ENCODE results near the gene FBXL16. TPM values are rescaled to one million over a fixed set of nuclear protein-coding genes. Genes with fewer than 3 reads are reported as not detected.

Gene FBXL16
- total RNA-seq, 4 donors from 2014 or later = 0.42 to 1.2 (median 0.51) TPM

DNA sequence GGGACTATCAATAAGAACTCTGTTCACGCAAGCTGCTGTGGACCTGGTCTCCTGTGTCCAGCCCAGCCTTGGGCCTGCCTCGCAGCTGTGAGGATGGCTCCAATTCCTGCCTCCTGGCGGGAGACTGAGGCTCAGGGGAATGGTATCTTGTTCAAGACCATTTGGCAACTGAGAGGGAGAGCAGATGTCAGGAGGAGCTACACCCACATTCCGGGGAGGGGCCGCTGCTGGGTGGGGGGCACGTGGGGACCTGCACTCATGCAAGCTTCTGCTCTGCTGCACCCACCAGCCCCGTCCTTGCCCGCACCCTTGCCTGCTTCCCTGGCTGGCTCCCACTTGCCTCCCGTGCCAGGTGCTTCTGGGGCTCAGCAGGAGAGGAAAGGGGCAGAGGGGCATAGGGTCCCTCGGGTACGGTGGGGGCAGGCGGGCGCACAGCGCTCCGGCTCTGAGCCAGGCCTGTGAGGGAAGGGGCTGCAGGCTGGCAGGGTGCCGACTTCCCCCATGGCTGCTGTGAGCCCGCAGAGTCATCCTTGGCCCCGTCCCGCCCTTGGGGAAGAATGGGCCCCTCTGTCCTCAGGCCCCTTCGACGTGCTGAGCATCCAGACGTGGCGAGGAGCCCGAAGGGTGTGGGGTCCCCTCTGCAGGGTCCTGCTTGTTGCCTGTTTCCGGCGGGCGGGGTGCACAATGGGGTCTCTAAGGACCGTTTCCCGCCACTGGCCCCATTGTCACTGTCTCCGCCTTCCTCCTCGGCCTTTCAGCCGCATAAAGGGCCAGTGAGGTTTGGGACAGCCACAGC is 12.0 kb upstream of the FBXL16 start:
- Histone ChIP-seq H3K27ac (replicated peaks in 1 of 4) (no peak overlapping the region), H3K4me1 (peaks cover 43 to 79% (median 67%) of the 10 kb centered on the region in 4 donors), H3K4me3 (no peak overlapping the region), H3K27me3 (peaks cover 0 to 7% (median 0%) of the 10 kb centered on the region in 4 donors), H3K9me3 (no peaks in the 10 kb centered on the region), H3K36me3 (peaks cover 0 to 10% (median 5%) of the 10 kb centered on the region in 4 donors)
- intact Hi-C loops (cut with DNase I) = no loop called here
- TF ChIP-seq EP300 (IDR thresholded peaks at IDR 0.05) (no peak), POLR2AphosphoS5 (IDR thresholded peaks at IDR 0.05) (no peak), POLR2A (IDR thresholded peaks at IDR 0.05; ENCODE audit: low read depth) (no peak)
- TF ChIP-seq, protein P1, sequence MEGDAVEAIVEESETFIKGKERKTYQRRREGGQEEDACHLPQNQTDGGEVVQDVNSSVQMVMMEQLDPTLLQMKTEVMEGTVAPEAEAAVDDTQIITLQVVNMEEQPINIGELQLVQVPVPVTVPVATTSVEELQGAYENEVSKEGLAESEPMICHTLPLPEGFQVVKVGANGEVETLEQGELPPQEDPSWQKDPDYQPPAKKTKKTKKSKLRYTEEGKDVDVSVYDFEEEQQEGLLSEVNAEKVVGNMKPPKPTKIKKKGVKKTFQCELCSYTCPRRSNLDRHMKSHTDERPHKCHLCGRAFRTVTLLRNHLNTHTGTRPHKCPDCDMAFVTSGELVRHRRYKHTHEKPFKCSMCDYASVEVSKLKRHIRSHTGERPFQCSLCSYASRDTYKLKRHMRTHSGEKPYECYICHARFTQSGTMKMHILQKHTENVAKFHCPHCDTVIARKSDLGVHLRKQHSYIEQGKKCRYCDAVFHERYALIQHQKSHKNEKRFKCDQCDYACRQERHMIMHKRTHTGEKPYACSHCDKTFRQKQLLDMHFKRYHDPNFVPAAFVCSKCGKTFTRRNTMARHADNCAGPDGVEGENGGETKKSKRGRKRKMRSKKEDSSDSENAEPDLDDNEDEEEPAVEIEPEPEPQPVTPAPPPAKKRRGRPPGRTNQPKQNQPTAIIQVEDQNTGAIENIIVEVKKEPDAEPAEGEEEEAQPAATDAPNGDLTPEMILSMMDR (IDR thresholded peaks at IDR 0.05) = no peak
- no peak for DNase-seq (ENCODE audit: extremely low spot score)
- WGBS = 85% methylated on average over 9 of the region's 32 CpGs

DNA sequence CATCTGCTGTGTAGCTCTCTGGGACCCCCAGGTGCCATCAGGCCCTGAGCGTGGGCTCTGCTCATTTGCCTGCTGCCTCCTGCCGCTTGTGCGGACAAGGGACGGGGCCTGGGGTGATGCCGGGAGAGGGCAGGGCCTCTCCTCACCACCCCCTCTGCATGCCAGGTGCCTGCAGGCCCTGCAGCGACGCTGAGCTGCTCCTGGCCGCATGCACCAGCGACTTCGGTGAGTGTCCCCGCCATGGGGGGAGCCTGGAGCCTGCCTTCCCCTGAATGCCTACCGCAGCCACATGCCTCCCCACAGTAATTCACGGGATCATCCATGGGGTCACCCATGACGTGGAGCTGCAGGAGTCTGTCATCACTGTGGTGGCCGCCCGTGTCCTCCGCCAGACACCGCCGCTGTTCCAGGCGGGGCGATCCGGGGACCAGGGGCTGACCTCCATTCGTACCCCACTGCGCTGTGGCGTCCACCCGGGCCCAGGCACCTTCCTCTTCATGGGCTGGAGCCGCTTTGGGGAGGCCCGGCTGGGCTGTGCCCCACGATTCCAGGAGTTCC is 11.2 kb upstream of the FBXL16 start:
- Histone ChIP-seq H3K27me3 (peaks cover 0 to 13% (median 0%) of the 10 kb centered on the region in 4 donors), H3K36me3 (peaks cover 0 to 10% (median 3%) of the 10 kb centered on the region in 4 donors), H3K27ac (replicated peaks in 1 of 4) (no peak overlapping the region), H3K4me3 (peak overlapping the region in 2 of 4 donors; percentile 80 to 86), H3K4me1 (peaks cover 41 to 76% (median 68%) of the 10 kb centered on the region in 4 donors), H3K9me3 (no peaks in the 10 kb centered on the region)
- WGBS = 77% methylated on average over 11 of the region's 29 CpGs
- DNase-seq (ENCODE audit: extremely low spot score) = no peak
- TF ChIP-seq, protein P1 (IDR thresholded peaks at IDR 0.05) = no peak
- no peak for TF ChIP-seq POLR2A (IDR thresholded peaks at IDR 0.05; ENCODE audit: low read depth)
- TF ChIP-seq EP300 (IDR thresholded peaks at IDR 0.05) = no peak
- no peak for TF ChIP-seq POLR2AphosphoS5 (IDR thresholded peaks at IDR 0.05)
- intact Hi-C loops (cut with DNase I) = no loop called here

DNA sequence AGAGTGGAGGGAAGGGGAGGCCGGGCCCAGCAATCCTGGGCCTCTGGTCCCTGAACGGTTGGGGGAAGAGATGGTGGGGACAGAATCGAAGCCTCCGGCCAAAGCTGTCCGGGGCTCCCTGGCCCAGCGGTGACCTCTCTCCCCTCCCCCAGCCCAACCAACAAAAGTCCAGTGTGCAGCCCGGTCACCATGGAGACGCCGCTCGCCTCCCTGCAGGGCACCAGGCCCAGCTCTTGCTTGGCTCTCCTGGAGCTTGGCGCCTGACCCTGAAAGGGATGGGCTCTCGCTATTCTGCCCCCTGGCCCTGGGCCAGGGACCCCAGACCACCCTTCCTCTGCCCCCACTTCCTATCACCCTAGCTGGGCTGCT is 10.6 kb upstream of the FBXL16 start:
- 23% methylated on average over 4 of the region's 12 CpGs for WGBS
- H3K4me1 ChIP-seq = peaks cover 36 to 76% (median 64%) of the 10 kb centered on the region in 4 donors
- TF ChIP-seq POLR2A (IDR thresholded peaks at IDR 0.05; ENCODE audit: low read depth) = no peak
- TF ChIP-seq POLR2AphosphoS5 (IDR thresholded peaks at IDR 0.05) = no peak
- TF ChIP-seq, protein P1 (IDR thresholded peaks at IDR 0.05) = no peak
- TF ChIP-seq EP300 (IDR thresholded peaks at IDR 0.05) = no peak
- intact Hi-C loops (cut with DNase I) = no loop called here
- peak overlapping the region; percentile 68 to 86 (median 83) for H3K4me3 ChIP-seq
- no peaks in the 10 kb centered on the region for H3K9me3 ChIP-seq
- peaks cover 0 to 20% (median 4%) of the 10 kb centered on the region in 4 donors for H3K27me3 ChIP-seq
- peaks cover 0 to 10% (median 3%) of the 10 kb centered on the region in 4 donors for H3K36me3 ChIP-seq
- no peak for DNase-seq (ENCODE audit: extremely low spot score)
- H3K27ac ChIP-seq (replicated peaks in 1 of 4) = peak overlapping the region in 2 of 4 donors; percentile 50 to 63

DNA sequence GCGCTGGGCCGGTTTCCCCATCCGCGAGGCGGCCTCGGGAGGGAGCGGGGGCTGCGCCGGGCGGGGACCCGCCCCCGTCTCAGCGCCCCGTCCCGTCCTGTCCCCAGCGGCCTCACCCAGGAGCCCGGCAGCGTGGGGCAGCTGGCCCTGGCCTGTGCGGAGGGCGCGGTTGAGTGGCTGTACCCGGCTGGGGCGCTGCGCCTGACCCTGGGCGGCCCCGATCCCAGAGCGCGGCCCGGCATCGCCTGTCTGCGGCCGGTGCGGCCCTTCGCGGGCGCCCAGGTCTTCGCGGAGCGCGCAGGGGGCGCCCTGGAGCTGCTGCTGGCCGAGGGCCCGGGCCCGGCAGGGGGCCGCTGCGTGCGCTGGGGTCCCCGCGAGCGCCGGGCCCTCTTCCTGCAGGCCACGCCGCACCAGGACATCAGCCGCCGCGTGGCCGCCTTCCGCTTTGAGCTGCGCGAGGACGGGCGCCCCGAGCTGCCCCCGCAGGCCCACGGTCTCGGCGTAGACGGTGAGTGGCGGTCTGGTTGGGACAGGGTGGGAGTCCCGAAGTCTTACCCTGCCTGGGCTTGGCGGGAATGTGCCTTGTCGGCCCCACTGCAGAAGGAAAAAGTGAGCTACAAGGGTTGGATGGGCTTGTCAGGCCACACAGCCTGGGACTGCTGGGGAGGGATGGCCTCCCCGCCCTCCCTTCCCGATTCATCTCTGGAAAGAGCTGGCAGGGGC is 10.0 kb upstream of the FBXL16 start:
- no peak for DNase-seq (ENCODE audit: extremely low spot score)
- Histone ChIP-seq H3K27ac (replicated peaks in 1 of 4) (peak overlapping the region; percentile 42 to 66 (median 56)), H3K4me3 (peak overlapping the region; percentile 68 to 86 (median 83)), H3K9me3 (no peaks in the 10 kb centered on the region), H3K36me3 (peaks cover 0 to 10% (median 3%) of the 10 kb centered on the region in 4 donors), H3K27me3 (peaks cover 0 to 26% (median 10%) of the 10 kb centered on the region in 4 donors), H3K4me1 (peaks cover 36 to 79% (median 63%) of the 10 kb centered on the region in 4 donors)
- TF ChIP-seq POLR2AphosphoS5 (IDR thresholded peaks at IDR 0.05) (no peak), POLR2A (IDR thresholded peaks at IDR 0.05; ENCODE audit: low read depth) (no peak), EP300 (IDR thresholded peaks at IDR 0.05) (no peak)
- TF ChIP-seq, protein P1 (IDR thresholded peaks at IDR 0.05) = no peak
- 60% methylated on average over 1 of the region's 74 CpGs for WGBS
- intact Hi-C loops (cut with DNase I) = no loop called here
